Measurements from ENCODE around the gene RXFP1. TPM values are rescaled to one million over a fixed set of nuclear protein-coding genes. Genes with fewer than 3 reads are reported as not detected.

RXFP1 gene
- polyA plus RNA-seq, 1 donor (not counting 4 experiments of a cell fraction or from before 2014, with no cell fraction given): not detected

- Histone ChIP-seq H3K9me3 (ENCODE audit: control insufficient read depth, low read depth, low read length) (no peaks in the 10 kb centered on the region), H3K4me3 (ENCODE audit: control insufficient read depth in 2 of 3, extremely low read depth in 1 of 3, insufficient read depth in 2 of 3, low read depth in 1 of 3, low read length in 3 of 3) (no peak overlapping the region), H3K9ac (ENCODE audit: control insufficient read depth, extremely low read depth, insufficient read depth, low read length) (no peak overlapping the region), H3K4me2 (ENCODE audit: control insufficient read depth, extremely low read depth, insufficient read depth, low read depth, low read length) (no peak overlapping the region), H3K36me3 (ENCODE audit: control insufficient read depth in 2 of 2, extremely low read depth in 1 of 2, insufficient read depth in 2 of 2, low read length in 2 of 2) (no peaks in the 10 kb centered on the region), H2AFZ (ENCODE audit: control insufficient read depth, low read length) (peak overlapping the region; percentile 50), H3K27me3 (ENCODE audit: control insufficient read depth, extremely low read depth, insufficient read depth, low read length) (no peaks in the 10 kb centered on the region), H4K20me1 (ENCODE audit: control insufficient read depth, extremely low read depth, insufficient read depth, low read length) (no peaks in the 10 kb centered on the region), H3K27ac (ENCODE audit: control insufficient read depth, insufficient read depth, low read length) (peak overlapping the region; percentile 42), H3K9me1 (ENCODE audit: control insufficient read depth, extremely low read depth, insufficient read depth, low read length) (no peaks in the 10 kb centered on the region), H3K79me2 (ENCODE audit: control insufficient read depth, insufficient read depth, low read length) (no peaks in the 10 kb centered on the region), H3K4me1 (ENCODE audit: control insufficient read depth, extremely low read depth, insufficient read depth, low read length) (peaks cover 34% of the 10 kb centered on the region)
- no peak for TF ChIP-seq CTCF (optimal IDR thresholded peaks at IDR 0.05 in 1 of 3, IDR thresholded peaks at IDR 0.05 in 1 of 3, conservative IDR thresholded peaks at IDR 0.05 in 1 of 3; ENCODE audit: extremely low read depth in 1 of 3, insufficient read depth in 2 of 3, low read length in 3 of 3)
- no peak for TF ChIP-seq EZH2 (IDR thresholded peaks at IDR 0.05; ENCODE audit: low read length)
- FAIRE-seq (peak; percentile 46), DNase-seq (ENCODE audit: low read depth, low spot score) (no peak)
- dilution Hi-C loops (cut with MboI; ENCODE audit: extremely low pct_ligation_motif_present, low sequenced_read_pairs): no loop called here
These were observed 13.5 kb downstream of the RXFP1 start for GRCh38 chr4:158535130-158535614.

- Histone ChIP-seq H3K27me3 (ENCODE audit: control insufficient read depth, extremely low read depth, insufficient read depth, low read length) (no peaks in the 10 kb centered on the region), H2AFZ (ENCODE audit: control insufficient read depth, low read length) (no peak overlapping the region), H4K20me1 (ENCODE audit: control insufficient read depth, extremely low read depth, insufficient read depth, low read length) (no peaks in the 10 kb centered on the region), H3K27ac (ENCODE audit: control insufficient read depth, insufficient read depth, low read length) (no peak overlapping the region), H3K4me2 (ENCODE audit: control insufficient read depth, extremely low read depth, insufficient read depth, low read depth, low read length) (no peak overlapping the region), H3K9me1 (ENCODE audit: control insufficient read depth, extremely low read depth, insufficient read depth, low read length) (no peaks in the 10 kb centered on the region), H3K4me1 (ENCODE audit: control insufficient read depth, extremely low read depth, insufficient read depth, low read length) (peaks cover 50% of the 10 kb centered on the region), H3K36me3 (ENCODE audit: control insufficient read depth in 2 of 2, extremely low read depth in 1 of 2, insufficient read depth in 2 of 2, low read length in 2 of 2) (no peaks in the 10 kb centered on the region), H3K4me3 (ENCODE audit: control insufficient read depth in 2 of 3, extremely low read depth in 1 of 3, insufficient read depth in 2 of 3, low read depth in 1 of 3, low read length in 3 of 3) (no peak overlapping the region), H3K9me3 (ENCODE audit: control insufficient read depth, low read depth, low read length) (no peaks in the 10 kb centered on the region), H3K9ac (ENCODE audit: control insufficient read depth, extremely low read depth, insufficient read depth, low read length) (no peak overlapping the region), H3K79me2 (ENCODE audit: control insufficient read depth, insufficient read depth, low read length) (no peaks in the 10 kb centered on the region)
- no peak for FAIRE-seq
- dilution Hi-C loops (cut with MboI; ENCODE audit: extremely low pct_ligation_motif_present, low sequenced_read_pairs): no loop called here
- TF ChIP-seq CTCF (optimal IDR thresholded peaks at IDR 0.05 in 1 of 3, IDR thresholded peaks at IDR 0.05 in 1 of 3, conservative IDR thresholded peaks at IDR 0.05 in 1 of 3; ENCODE audit: extremely low read depth in 1 of 3, insufficient read depth in 2 of 3, low read length in 3 of 3) (no peak), EZH2 (IDR thresholded peaks at IDR 0.05; ENCODE audit: low read length) (no peak)
- DNase-seq (ENCODE audit: low read depth, low spot score): no peak
These were observed 15.2 kb downstream of the RXFP1 start for GRCh38 chr4:158536833-158537232.

Data from keratinocyte (primary cell).